MM.1S (cell line): ENCODE data around the gene TRAPPC14.

Experiments used
- DNase-seq: peaks from one replicate; pipeline ENCODE4 v3.0.0-alpha.2; 2015
- H2AFZ ChIP-seq: fragments of 300-600 bp; sonication (generic); 2 replicates; pipeline ENCODE4 v1.6.0; 2016; ENCODE audit warnings: antibody characterized with exemption, low read length
- H3F3A ChIP-seq: fragments of 300-600 bp; sonication (generic); 2 replicates; pipeline ENCODE4 v1.6.1; 2016; ENCODE audit warnings: mild to moderate bottlenecking, antibody characterized with exemption, low read length, moderate library complexity, mixed read lengths; ENCODE audit not compliant: insufficient read depth
- H3K27ac ChIP-seq: fragments of 300-600 bp; sonication (generic); 2 replicates; pipeline ENCODE4 v1.5.1; 2016; ENCODE audit warnings: mild to moderate bottlenecking, low read length
- H3K27me3 ChIP-seq: fragments of 300-600 bp; sonication (generic); replicated peaks from 2 replicates; pipeline ENCODE4 v1.6.0; 2016; ENCODE audit warnings: low read length; ENCODE audit not compliant: insufficient read depth
- H3K36me3 ChIP-seq: fragments of 300-600 bp; sonication (generic); replicated peaks from 2 replicates; pipeline ENCODE4 v1.6.1; 2016; ENCODE audit warnings: mild to moderate bottlenecking, low read length, mixed read lengths; ENCODE audit not compliant: insufficient read depth
- H3K4me1 ChIP-seq: fragments of 300-600 bp; sonication (generic); 2 replicates; pipeline ENCODE4 v1.6.1; 2016; ENCODE audit warnings: low read length, mixed read lengths
- H3K4me2 ChIP-seq: fragments of 300-600 bp; sonication (generic); 2 replicates; pipeline ENCODE4 v1.6.0; 2016; ENCODE audit warnings: low read depth, low read length
- H3K4me3 ChIP-seq: fragments of 300-600 bp; sonication (generic); 2 replicates; pipeline ENCODE4 v1.5.1; 2016; ENCODE audit warnings: low read length, mixed read lengths
- H3K79me2 ChIP-seq: fragments of 300-600 bp; sonication (generic); 2 replicates; pipeline ENCODE4 v1.6.1; 2016; ENCODE audit warnings: mixed run types, low read length, mixed read lengths
- H3K9ac ChIP-seq: fragments of 300-600 bp; sonication (generic); 2 replicates; pipeline ENCODE4 v1.6.1; 2016; ENCODE audit warnings: low read length, mixed read lengths
- H3K9me2 ChIP-seq: fragments of 300-600 bp; sonication (generic); replicated peaks from 2 replicates; pipeline ENCODE4 v1.6.1; 2016; ENCODE audit warnings: mild to moderate bottlenecking, low read length, mixed read lengths; ENCODE audit not compliant: insufficient read depth
- H3K9me3 ChIP-seq: fragments of 300-600 bp; sonication (generic); replicated peaks from 2 replicates; pipeline ENCODE4 v1.6.1; 2016; ENCODE audit warnings: mild to moderate bottlenecking, low read length, mixed read lengths; ENCODE audit not compliant: insufficient read depth
- H4K20me1 ChIP-seq: fragments of 300-600 bp; sonication (generic); 2 replicates; pipeline ENCODE4 v1.6.1; 2016; ENCODE audit warnings: mild to moderate bottlenecking, low read length, moderate library complexity, mixed read lengths; ENCODE audit not compliant: insufficient read depth
- CTCF ChIP-seq: fragments of 300-600 bp; sonication (generic); IDR thresholded peaks from 2 replicates; pipeline ENCODE4 v1.5.1; 2016; ENCODE audit warnings: antibody characterized with exemption, low read length, mixed read lengths
- EZH2 ChIP-seq: fragments of 300-600 bp; sonication (generic); optimal IDR thresholded peaks from 2 replicates; pipeline ENCODE3; 2017; ENCODE audit warnings: low read depth, mild to moderate bottlenecking, antibody characterized with exemption, low read length, mixed read lengths
- EZH2phosphoT487 ChIP-seq: fragments of 300-600 bp; sonication (generic); IDR thresholded peaks from 2 replicates; pipeline ENCODE4 v1.6.1; 2018; ENCODE audit warnings: antibody characterized with exemption, low read length

Gene TRAPPC14

DNA sequence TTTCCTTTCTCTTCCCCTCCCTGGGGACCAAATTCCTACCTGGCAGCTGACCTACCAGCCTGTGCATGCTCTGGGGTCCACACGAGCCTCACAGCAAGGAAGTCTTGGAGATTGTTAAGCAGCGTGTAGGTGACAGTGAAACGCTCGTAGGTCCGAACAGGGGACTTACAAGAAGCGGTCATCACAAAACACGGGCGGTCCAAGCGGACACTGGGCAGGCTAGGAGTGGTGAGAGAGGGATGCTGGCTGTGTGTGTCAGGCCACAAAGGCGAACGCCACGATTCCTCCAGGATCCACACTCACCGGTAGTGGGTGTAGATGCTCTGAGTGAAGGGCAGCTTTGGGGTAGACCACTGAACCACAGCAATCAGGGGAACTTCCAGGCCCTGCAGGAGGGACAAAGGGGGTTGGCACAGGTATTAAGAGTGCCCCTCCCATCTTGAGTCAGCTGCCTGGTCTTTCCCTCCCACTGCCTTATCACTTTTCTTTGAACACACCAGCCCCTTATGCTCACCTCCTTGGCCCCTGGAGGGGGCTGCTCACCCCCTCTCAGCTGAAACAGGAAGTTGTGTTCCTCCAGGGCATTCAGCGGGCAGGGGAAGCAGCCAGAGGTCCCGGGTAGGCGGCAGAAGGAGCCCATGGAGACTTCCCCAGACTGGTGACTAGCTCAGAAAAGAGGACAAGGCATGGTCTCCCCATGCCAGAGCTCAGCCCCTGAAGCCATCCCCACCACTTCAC lies 2.0 kb downstream of the TRAPPC14 start:
- H3K36me3 ChIP-seq: no peaks in the 10 kb centered on the region
- H3K9ac ChIP-seq: no peak overlapping the region
- no peaks in the 10 kb centered on the region for H3K9me2 ChIP-seq
- H2AFZ ChIP-seq: no peak overlapping the region
- H3K4me2 ChIP-seq: no peak overlapping the region
- peaks cover 3% of the 10 kb centered on the region for H3F3A ChIP-seq
- no peaks in the 10 kb centered on the region for H4K20me1 ChIP-seq
- no peaks in the 10 kb centered on the region for H3K9me3 ChIP-seq
- H3K27me3 ChIP-seq: peaks cover 10% of the 10 kb centered on the region
- H3K4me1 ChIP-seq: peaks cover 8% of the 10 kb centered on the region; the same call in 1 of the 2 replicates
- TF ChIP-seq CTCF (no peak), EZH2phosphoT487 (no peak), EZH2 (no peak)
- no peak overlapping the region for H3K4me3 ChIP-seq
- H3K79me2 ChIP-seq: peaks cover 27% of the 10 kb centered on the region
- DNase-seq: no peak
- H3K27ac ChIP-seq: no peak overlapping the region

GRCh38 chr7:100155553-100156317 lies 2.8 kb downstream of the TRAPPC14 start:
- H3K27ac ChIP-seq: no peak overlapping the region

More at GRCh38 chr7:100155553-100156317, 2.8 kb downstream of the TRAPPC14 start:
- no peaks in the 10 kb centered on the region for H3K9me2 ChIP-seq
- DNase-seq: no peak
- H4K20me1 ChIP-seq: no peaks in the 10 kb centered on the region
- no peak overlapping the region for H3K4me2 ChIP-seq
- H3K27me3 ChIP-seq: peaks cover 6% of the 10 kb centered on the region
- no peak overlapping the region for H3K9ac ChIP-seq
- TF ChIP-seq CTCF: no peak
- TF ChIP-seq EZH2phosphoT487: no peak
- TF ChIP-seq EZH2: no peak
- H3F3A ChIP-seq: peaks cover 3% of the 10 kb centered on the region
- H3K79me2 ChIP-seq: peaks cover 27% of the 10 kb centered on the region
- H3K36me3 ChIP-seq: no peaks in the 10 kb centered on the region
- no peaks in the 10 kb centered on the region for H3K9me3 ChIP-seq
- H2AFZ ChIP-seq: no peak overlapping the region
- no peak overlapping the region for H3K4me3 ChIP-seq
- peaks cover 8% of the 10 kb centered on the region; the same call in 1 of the 2 replicates for H3K4me1 ChIP-seq
